Activated CD8-positive, alpha-beta memory T cell treated with anti-CD3 and anti-CD28 coated beads, Interleukin-2, amount 50 U/mL, for 1 hour (primary cell): ENCODE measurements around the gene EXT2.

ENCODE experiments used
- DNase-seq: peaks from one replicate; pipeline ENCODE4 v3.0.0-alpha.2; 2020; ENCODE audit errors: extremely low read depth

EXT2 gene

DNA sequence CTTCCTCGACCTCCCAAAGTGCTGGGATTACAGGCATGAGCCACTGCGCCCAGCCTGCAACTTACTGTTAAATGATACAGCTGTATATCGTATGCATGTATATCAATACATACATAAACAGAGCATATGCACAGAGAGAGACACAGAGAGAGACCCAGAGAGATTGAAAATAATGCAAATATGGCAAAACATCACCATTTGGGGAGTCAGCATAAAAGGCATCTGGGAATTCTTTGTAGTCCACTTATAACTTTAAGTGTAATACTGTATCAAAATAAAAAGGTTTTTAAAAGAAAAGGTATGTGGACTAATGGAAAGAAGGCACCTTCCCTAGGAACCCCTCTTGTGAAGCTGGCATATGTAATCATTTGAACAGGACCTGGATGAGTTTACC lies 192.7 kb downstream of the EXT2 start:
- DNase-seq: no peak

DNA sequence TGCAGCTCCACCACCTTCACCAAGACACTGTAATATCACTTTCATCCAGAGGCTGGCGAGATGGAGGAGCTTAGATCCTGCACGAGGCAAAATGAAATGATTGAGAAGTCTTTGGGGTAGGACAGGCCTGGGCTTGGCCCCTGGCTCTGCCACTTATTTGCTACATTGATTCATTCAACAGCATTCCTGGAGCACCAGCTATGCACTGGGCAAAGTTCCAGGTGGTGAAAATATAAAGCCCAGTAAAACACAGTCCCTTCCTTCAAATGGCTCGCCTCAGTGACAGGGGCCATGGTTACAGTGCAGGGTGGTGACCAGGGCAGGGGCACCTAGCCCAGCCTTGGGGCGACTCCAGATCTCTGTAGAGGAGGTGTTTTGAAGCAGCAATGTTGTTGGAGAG lies 194.7 kb downstream of the EXT2 start:
- DNase-seq: no peak
